HepG2 (cell line): Measurements from ENCODE around the gene ZKSCAN8. TPM values are rescaled to one million over a fixed set of nuclear protein-coding genes. Genes with fewer than 3 reads are reported as not detected.
A peak's percentile ranks its signal among the peaks of the same experiment; 100 is the strongest.

Experiments used
- ADNP ChIP-seq: sonication (generic); formaldehyde crosslinking; IDR thresholded peaks from 2 replicates; pipeline ENCODE4 v1.4.0; 2020; ENCODE audit warnings: missing genetic modification reagents
- BHLHE40 ChIP-seq: IDR thresholded peaks from 2 replicates; pipeline ENCODE4 v1.6.1; 2011; ENCODE audit warnings: low read length, improper control_type of control experiment
- CREBL2 ChIP-seq: sonication (generic); formaldehyde crosslinking; IDR thresholded peaks from 2 replicates; pipeline ENCODE4 v1.8.1; 2023; ENCODE audit warnings: missing genetic modification reagents, mild to moderate bottlenecking, borderline replicate concordance
- FOXA1 ChIP-seq, 2 experiments: fragments of 450-650 bp in 1 of 2; sonication (generic) in 1 of 2; formaldehyde crosslinking in 1 of 2; IDR thresholded peaks; 2 replicates each; pipeline versions ENCODE4 v1.4.0 to v1.6.1; 2016 to 2020; ENCODE audit warnings: missing genetic modification reagents in 1 of 2
- GPN1 ChIP-seq: sonication (generic); formaldehyde crosslinking; IDR thresholded peaks from 2 replicates; pipeline ENCODE4 v1.5.1; 2020; ENCODE audit warnings: missing genetic modification reagents, borderline replicate concordance
- JARID2 ChIP-seq: sonication (generic); formaldehyde crosslinking; IDR thresholded peaks from 2 replicates; pipeline ENCODE4 v1.8.1; 2023; ENCODE audit warnings: missing genetic modification reagents, inconsistent platforms; ENCODE audit not compliant: insufficient replicate concordance
- KDM6A ChIP-seq: IDR thresholded peaks from 2 replicates; pipeline ENCODE4 v1.6.1; 2016; ENCODE audit warnings: low read depth
- NR2F2 ChIP-seq: IDR thresholded peaks from 2 replicates; pipeline ENCODE4 v1.6.1; 2012; ENCODE audit warnings: low read depth, inconsistent platforms, borderline replicate concordance
- PAF1 ChIP-seq: IDR thresholded peaks from 2 replicates; pipeline ENCODE4 v1.6.1; 2016; ENCODE audit warnings: missing genetic modification reagents, missing compliant biosample characterization
- SNAI1 ChIP-seq: sonication (generic); formaldehyde crosslinking; IDR thresholded peaks from 2 replicates; pipeline ENCODE4 v1.5.0; 2020; ENCODE audit warnings: mild to moderate bottlenecking, missing genetic modification reagents, borderline replicate concordance
- TERF1 ChIP-seq: sonication (generic); formaldehyde crosslinking; IDR thresholded peaks from 2 replicates; pipeline ENCODE4 v1.8.0; 2022; ENCODE audit warnings: mild to moderate bottlenecking, missing genetic modification reagents, moderate library complexity
- XBP1 ChIP-seq: sonication (generic); formaldehyde crosslinking; IDR thresholded peaks from 2 replicates; pipeline ENCODE4 v1.5.0; 2020; ENCODE audit warnings: missing genetic modification reagents
- ZNF230 ChIP-seq: sonication (generic); formaldehyde crosslinking; IDR thresholded peaks from 2 replicates; pipeline ENCODE4 v1.4.0; 2020; ENCODE audit warnings: mild to moderate bottlenecking, missing genetic modification reagents
- ZNF501 ChIP-seq: sonication (generic); formaldehyde crosslinking; IDR thresholded peaks from 2 replicates; pipeline ENCODE4 v1.5.1; 2020; ENCODE audit warnings: mild to moderate bottlenecking, moderate library complexity, missing genetic modification reagents
- ZNF577 ChIP-seq: sonication (generic); formaldehyde crosslinking; IDR thresholded peaks from 2 replicates; pipeline ENCODE4 v1.4.0; 2020; ENCODE audit warnings: mild to moderate bottlenecking, low read depth, missing genetic modification reagents, borderline replicate concordance
- ZNF605 ChIP-seq: sonication (generic); formaldehyde crosslinking; IDR thresholded peaks from 2 replicates; pipeline ENCODE4 v1.8.0; 2022; ENCODE audit warnings: mild to moderate bottlenecking, missing genetic modification reagents
- ZNF607 ChIP-seq: sonication (generic); formaldehyde crosslinking; IDR thresholded peaks from 2 replicates; pipeline ENCODE4 v1.5.1; 2020; ENCODE audit warnings: missing genetic modification reagents, mild to moderate bottlenecking, borderline replicate concordance
- ZNF646 ChIP-seq: sonication (generic); formaldehyde crosslinking; IDR thresholded peaks from 2 replicates; pipeline ENCODE4 v1.9.0; 2021; ENCODE audit warnings: mild to moderate bottlenecking, missing genetic modification reagents
- ZNF7 ChIP-seq: IDR thresholded peaks from 2 replicates; pipeline ENCODE4 v1.6.1; 2016; ENCODE audit warnings: missing biosample characterization, missing genetic modification reagents
- polyA plus RNA-seq, 8 experiments: library from polyadenylated mRNA; depleted of rRNA in 3 of 8; stranded (reverse) in 7 of 8; unstranded in 1 of 8; fragments of >200 nt; fragmentation: Illumina TruSeq in 4 of 8; extraction: Trizol in 4 of 8; gene quantifications; 2 replicates each; pipeline versions ENCODE4 v1.2.1 to v1.2.3, GENCODE V29; 2011 to 2016; ENCODE audit warnings: low read depth in 4 of 8, missing spikeins in 1 of 8, mixed read lengths in 1 of 8; ENCODE audit not compliant: insufficient read depth in 1 of 8
- total RNA-seq, 5 experiments: library from RNA; depleted of rRNA; stranded (reverse); fragments of >200 nt; fragmentation: Illumina TruSeq; extraction: Trizol; gene quantifications; 2 replicates each; pipeline ENCODE4 v1.2.3, GENCODE V29; 2016; ENCODE audit warnings: low read depth in 1 of 5
- TF ChIP-seq, protein P1 (sequence below): sonication (generic); formaldehyde crosslinking; IDR thresholded peaks from 2 replicates; pipeline ENCODE4 v1.5.0; 2020; ENCODE audit warnings: mild to moderate bottlenecking, missing genetic modification reagents

Gene ZKSCAN8
- total and polyA plus RNA-seq, 2 of the 13 experiments (the other 11 are each of a cell fraction or from before 2014, with no cell fraction given): 12.4 to 20.9 TPM

- TF ChIP-seq ZNF646 (CRISPR knock-in tag) (no peak), JARID2 (CRISPR knock-in tag) (no peak), ZNF230 (CRISPR knock-in tag) (no peak), ZNF607 (CRISPR knock-in tag) (no peak; the same call in 1 of the 2 replicates), FOXA1 (IDR thresholded peaks at IDR 0.05) (no peak), FOXA1 (CRISPR knock-in tag; IDR thresholded peaks at IDR 0.05) (no peak), TERF1 (CRISPR knock-in tag) (no peak), KDM6A (no peak; the same call in 1 of the 2 replicates), ZNF605 (peak; percentile 87), ZNF7 (CRISPR knock-in tag) (no peak), PAF1 (CRISPR knock-in tag) (no peak), XBP1 (peak; percentile 44; the same call in 1 of the 2 replicates), ADNP (CRISPR knock-in tag) (no peak), GPN1 (CRISPR knock-in tag) (no peak), BHLHE40 (peak; percentile 26; the same call in 1 of the 2 replicates), ZNF577 (no peak), CREBL2 (CRISPR knock-in tag) (no peak), SNAI1 (peak; percentile 76; the same call in 1 of the 2 replicates), NR2F2 (0 out of 2 replicates have a peak, but pooled peaks have one; percentile 14), ZNF501 (CRISPR knock-in tag) (peak; percentile 55; the same call in 1 of the 2 replicates)
- TF ChIP-seq, protein P1, sequence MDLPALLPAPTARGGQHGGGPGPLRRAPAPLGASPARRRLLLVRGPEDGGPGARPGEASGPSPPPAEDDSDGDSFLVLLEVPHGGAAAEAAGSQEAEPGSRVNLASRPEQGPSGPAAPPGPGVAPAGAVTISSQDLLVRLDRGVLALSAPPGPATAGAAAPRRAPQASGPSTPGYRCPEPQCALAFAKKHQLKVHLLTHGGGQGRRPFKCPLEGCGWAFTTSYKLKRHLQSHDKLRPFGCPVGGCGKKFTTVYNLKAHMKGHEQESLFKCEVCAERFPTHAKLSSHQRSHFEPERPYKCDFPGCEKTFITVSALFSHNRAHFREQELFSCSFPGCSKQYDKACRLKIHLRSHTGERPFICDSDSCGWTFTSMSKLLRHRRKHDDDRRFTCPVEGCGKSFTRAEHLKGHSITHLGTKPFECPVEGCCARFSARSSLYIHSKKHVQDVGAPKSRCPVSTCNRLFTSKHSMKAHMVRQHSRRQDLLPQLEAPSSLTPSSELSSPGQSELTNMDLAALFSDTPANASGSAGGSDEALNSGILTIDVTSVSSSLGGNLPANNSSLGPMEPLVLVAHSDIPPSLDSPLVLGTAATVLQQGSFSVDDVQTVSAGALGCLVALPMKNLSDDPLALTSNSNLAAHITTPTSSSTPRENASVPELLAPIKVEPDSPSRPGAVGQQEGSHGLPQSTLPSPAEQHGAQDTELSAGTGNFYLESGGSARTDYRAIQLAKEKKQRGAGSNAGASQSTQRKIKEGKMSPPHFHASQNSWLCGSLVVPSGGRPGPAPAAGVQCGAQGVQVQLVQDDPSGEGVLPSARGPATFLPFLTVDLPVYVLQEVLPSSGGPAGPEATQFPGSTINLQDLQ (CRISPR knock-in tag): no peak; the same call in 1 of the 2 replicates
Measured at GRCh38 chr6:28124350-28124970, 17.2 kb upstream of the ZKSCAN8 start, which contains the start of gene ZSCAN16 (continued).
